Trophoblast cell (in vitro differentiated cells and primary cell): ENCODE results near the gene ARHGAP4.

Source experiments
- DNase-seq, 2 donors: peaks; one replicate each; pipeline ENCODE4 v3.0.0-alpha.2; 2016
- H2AFZ ChIP-seq: 2 replicates; pipeline ENCODE4 v1.6.1; 2013; ENCODE audit warnings: low read length, moderate library complexity, mild to moderate bottlenecking; ENCODE audit not compliant: insufficient read depth, poor library complexity
- H2AK5ac ChIP-seq: 2 replicates; pipeline ENCODE4 v1.6.1; 2013; ENCODE audit warnings: mild to moderate bottlenecking, low read length
- H2BK120ac ChIP-seq: 2 replicates; pipeline ENCODE4 v1.6.1; 2013; ENCODE audit warnings: low read length, mild to moderate bottlenecking, moderate library complexity; ENCODE audit not compliant: insufficient read depth, poor library complexity
- H2BK12ac ChIP-seq: 2 replicates; pipeline ENCODE4 v1.6.1; 2013; ENCODE audit warnings: mild to moderate bottlenecking, low read length, moderate library complexity
- H2BK5ac ChIP-seq: 2 replicates; pipeline ENCODE4 v1.6.1; 2013; ENCODE audit warnings: low read length, low read depth, moderate library complexity, mild to moderate bottlenecking; ENCODE audit not compliant: poor library complexity
- H3K14ac ChIP-seq: 2 replicates; pipeline ENCODE4 v1.6.1; 2013; ENCODE audit warnings: mild to moderate bottlenecking, low read length
- H3K18ac ChIP-seq: 2 replicates; pipeline ENCODE4 v1.6.1; 2013; ENCODE audit warnings: mild to moderate bottlenecking, low read length
- H3K23ac ChIP-seq: 2 replicates; pipeline ENCODE4 v1.6.1; 2013; ENCODE audit warnings: low read length
- H3K27ac ChIP-seq: 2 replicates; pipeline ENCODE4 v1.5.1; 2013; ENCODE audit warnings: low read depth, mild to moderate bottlenecking, inconsistent platforms, low read length, moderate library complexity
- H3K27me3 ChIP-seq: 2 replicates; pipeline ENCODE4 v1.6.1; 2013; ENCODE audit warnings: inconsistent platforms, mild to moderate bottlenecking, low read length, moderate library complexity; ENCODE audit not compliant: insufficient read depth
- H3K36me3 ChIP-seq, 2 experiments: 1 replicate in 1 of 2; 2 replicates in 1 of 2; pipeline ENCODE4 v1.6.1; 2013; ENCODE audit warnings: low read length in 2 of 2, mild to moderate bottlenecking in 2 of 2, moderate library complexity in 1 of 2; ENCODE audit not compliant: insufficient read depth in 2 of 2, control insufficient read depth in 1 of 2
- H3K4ac ChIP-seq: 2 replicates; pipeline ENCODE4 v1.6.1; 2013; ENCODE audit warnings: low read depth, mild to moderate bottlenecking, low read length, moderate library complexity
- H3K4me1 ChIP-seq, 2 experiments: 1 replicate in 1 of 2; 2 replicates in 1 of 2; pipeline ENCODE4 v1.6.1; 2013; ENCODE audit warnings: low read length in 2 of 2, mild to moderate bottlenecking in 2 of 2, moderate library complexity in 1 of 2; ENCODE audit not compliant: insufficient read depth in 2 of 2, control insufficient read depth in 1 of 2
- H3K4me2 ChIP-seq: 2 replicates; pipeline ENCODE4 v1.6.1; 2013; ENCODE audit warnings: inconsistent platforms, mild to moderate bottlenecking, low read length, moderate library complexity
- H3K4me3 ChIP-seq: 2 replicates; pipeline ENCODE4 v1.5.1; 2013; ENCODE audit warnings: mild to moderate bottlenecking, low read depth, low read length, inconsistent platforms
- H3K79me1 ChIP-seq: one replicate; pipeline ENCODE4 v1.6.1; 2013; ENCODE audit warnings: low read length
- H3K79me2 ChIP-seq: 2 replicates; pipeline ENCODE4 v1.6.1; 2013; ENCODE audit warnings: low read length, mild to moderate bottlenecking; ENCODE audit not compliant: control insufficient read depth, insufficient read depth, poor library complexity
- H3K9ac ChIP-seq: 2 replicates; pipeline ENCODE4 v1.6.1; 2013; ENCODE audit warnings: mild to moderate bottlenecking, low read length
- H3K9me3 ChIP-seq: 2 replicates; pipeline ENCODE4 v1.6.1; 2013; ENCODE audit warnings: low read depth, mild to moderate bottlenecking, control low read depth, inconsistent platforms, low read length; ENCODE audit not compliant: insufficient read depth
- H4K12ac ChIP-seq: 2 replicates; pipeline ENCODE4 v1.6.1; 2013; ENCODE audit warnings: low read depth, mild to moderate bottlenecking, low read length, moderate library complexity
- H4K8ac ChIP-seq: 2 replicates; pipeline ENCODE4 v1.6.1; 2013; ENCODE audit warnings: low read depth, mild to moderate bottlenecking, low read length, moderate library complexity
- H4K91ac ChIP-seq: one replicate; pipeline ENCODE4 v1.6.1; 2013; ENCODE audit warnings: low read depth, mild to moderate bottlenecking, low read length, moderate library complexity
- WGBS: extraction: QIAGEN DNeasy Blood & Tissue Kit; methylation state at CpG from one replicate; pipeline ENCODE4 v1.1.7; 2013; ENCODE audit warnings: missing lambda C conversion rate; ENCODE audit not compliant: insufficient read length, insufficient coverage; ENCODE audit errors: extremely low coverage; 5-methylcytosine and 5-hydroxymethylcytosine counted together

Gene ARHGAP4

DNA sequence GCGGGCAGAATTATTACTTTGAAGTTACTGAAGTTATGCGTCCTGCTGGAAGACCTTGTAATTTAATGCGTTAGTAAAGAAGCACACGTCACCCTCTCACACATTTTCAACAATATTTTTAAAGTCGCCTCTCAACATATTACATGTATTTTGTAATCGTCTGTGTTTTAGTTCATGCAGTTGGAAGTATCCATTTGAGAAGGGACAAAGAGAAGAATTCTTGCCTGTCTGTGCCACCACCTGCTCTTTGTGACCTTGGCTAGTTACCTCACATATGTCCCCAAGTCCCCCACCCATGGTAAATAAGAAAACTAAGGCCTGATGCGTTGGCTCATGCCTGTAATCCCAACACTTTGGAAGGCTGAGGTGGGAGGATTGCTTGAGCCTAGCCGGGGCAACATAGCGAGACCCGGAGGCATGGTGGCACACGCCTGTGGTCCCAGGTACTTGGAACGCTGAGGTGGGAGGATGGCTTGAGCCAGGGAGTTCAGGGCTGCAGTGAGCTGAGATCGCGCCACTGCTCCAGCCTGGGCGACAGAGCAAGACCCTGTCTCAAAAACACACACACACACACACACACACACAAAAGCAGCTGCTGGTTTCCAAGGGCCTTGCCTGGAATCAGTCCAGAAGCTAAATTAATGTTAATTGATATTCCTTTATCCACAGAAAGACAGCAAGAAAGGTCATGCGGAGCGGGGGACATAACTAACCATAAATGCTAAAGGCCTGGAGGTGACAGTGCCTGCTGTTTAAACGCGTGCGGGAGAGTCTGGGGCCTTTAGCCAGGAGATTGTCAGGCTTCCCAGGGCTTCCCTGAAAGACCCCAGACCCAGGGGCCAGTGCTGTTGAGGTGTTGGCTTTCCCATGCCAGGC, 47.3 kb upstream of the ARHGAP4 start:
- Histone ChIP-seq H3K27me3 (no peaks in the 10 kb centered on the region), H3K4ac (peak overlapping the region; percentile 26)

DNA sequence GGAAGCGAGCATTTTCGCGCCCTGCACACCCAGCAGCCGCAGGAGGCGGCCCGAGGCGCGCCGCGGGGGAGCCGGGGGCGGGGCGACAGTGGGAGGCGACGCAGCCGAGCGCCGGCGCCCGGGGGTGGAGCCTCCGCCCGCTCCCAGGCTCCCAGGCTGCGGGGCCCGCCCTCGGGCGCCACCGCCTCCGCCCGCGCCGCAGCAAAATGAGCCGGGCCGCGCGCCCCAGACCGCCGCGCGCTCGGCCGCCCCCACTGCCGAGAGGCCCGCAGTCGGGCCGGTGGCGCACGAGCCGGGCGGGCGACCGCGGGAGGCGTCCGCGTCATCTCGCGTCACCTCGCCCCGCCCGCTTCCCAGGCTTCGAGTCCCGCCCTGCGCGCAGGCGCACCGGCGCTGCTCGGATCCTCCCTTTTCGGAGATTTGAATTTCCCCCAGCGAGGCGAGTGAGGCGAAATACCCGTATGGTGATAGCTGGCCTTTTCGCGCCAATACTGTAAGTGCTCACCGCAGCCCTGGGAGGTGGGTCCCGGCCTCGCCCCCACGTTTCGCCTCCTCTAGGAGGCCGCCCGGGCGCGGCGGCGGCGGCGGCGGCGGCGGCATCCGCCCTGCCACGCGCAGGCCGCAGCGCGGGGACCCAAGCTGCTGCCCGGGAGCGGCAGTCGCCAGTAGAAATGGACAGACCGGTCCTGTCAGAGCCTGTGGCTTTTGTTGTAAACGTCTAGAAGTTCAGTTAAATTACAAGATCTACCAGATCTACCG, 46.5 kb upstream of the ARHGAP4 start, which contains the start of gene TMEM187:
Gene TMEM187 (plus strand): TSS at position 387 of the 759 bp plus-strand sequence. CDS start 9,309 bp downstream, outside the sequence.
- no peak within 1 kb of the TSS for H2BK12ac ChIP-seq
- H3K4me1 ChIP-seq = peaks cover 7 to 12% of the 10 kb centered on the region in 2 experiments
- peaks cover 21% of the 10 kb centered on the region for H3K79me1 ChIP-seq
- H3K27me3 ChIP-seq = no peaks in the 10 kb centered on the region
- peak within 1 kb of the TSS; percentile 99 for H4K12ac ChIP-seq
- peak; percentile 80 to 97 for DNase-seq
- no peak within 1 kb of the TSS for H3K23ac ChIP-seq
- peak within 1 kb of the TSS; percentile 88 for H2AFZ ChIP-seq
- H2AK5ac ChIP-seq = peak within 1 kb of the TSS; percentile 99
- peak within 1 kb of the TSS; percentile 77 for H2BK120ac ChIP-seq
- H3K9ac ChIP-seq = peak within 1 kb of the TSS; percentile 99
- H4K8ac ChIP-seq = peak within 1 kb of the TSS; percentile 89
- WGBS = no CpG with 5 or more reads among the region's 103 CpGs
- H3K4ac ChIP-seq = peak within 1 kb of the TSS; percentile 92
- H3K27ac ChIP-seq = peak within 1 kb of the TSS; percentile 99
- H2BK5ac ChIP-seq = peak within 1 kb of the TSS; percentile 99
- H4K91ac ChIP-seq = peak within 1 kb of the TSS; percentile 96
- peak within 1 kb of the TSS; percentile 99 for H3K18ac ChIP-seq
- peaks cover 10 to 12% of the 10 kb centered on the region in 2 experiments for H3K36me3 ChIP-seq
- H3K9me3 ChIP-seq = no peaks in the 10 kb centered on the region
- H3K4me3 ChIP-seq = peak within 1 kb of the TSS; percentile 98
- H3K4me2 ChIP-seq = peak within 1 kb of the TSS; percentile 81
- peaks cover 36% of the 10 kb centered on the region for H3K79me2 ChIP-seq
- H3K14ac ChIP-seq = peak within 1 kb of the TSS; percentile 95

More for the DNA sequence above, 47.3 kb upstream of the ARHGAP4 start:
- no CpG with 5 or more reads among the region's 20 CpGs for WGBS
- H2AFZ ChIP-seq = no peak overlapping the region
- peak overlapping the region; percentile 23 for H2AK5ac ChIP-seq
- no peak overlapping the region for H3K23ac ChIP-seq
- H3K36me3 ChIP-seq = peaks cover 5 to 7% of the 10 kb centered on the region in 2 experiments
- peak overlapping the region; percentile 99 for H3K27ac ChIP-seq
- H3K18ac ChIP-seq = peak overlapping the region; percentile 6
- H2BK120ac ChIP-seq = peak overlapping the region; percentile 40
- peak overlapping the region; percentile 53 for H4K8ac ChIP-seq
- H4K91ac ChIP-seq = peak overlapping the region; percentile 77
- no peak for DNase-seq
- peak overlapping the region; percentile 33 for H3K14ac ChIP-seq
- H3K4me2 ChIP-seq = peak overlapping the region; percentile 81
- no peaks in the 10 kb centered on the region for H3K9me3 ChIP-seq
- H3K4me3 ChIP-seq = peak overlapping the region; percentile 81
- peak overlapping the region; percentile 74 for H3K9ac ChIP-seq
- H2BK5ac ChIP-seq = peak overlapping the region; percentile 9
- peaks cover 7 to 11% of the 10 kb centered on the region in 2 experiments for H3K4me1 ChIP-seq
- H2BK12ac ChIP-seq = no peak overlapping the region
- peaks cover 21% of the 10 kb centered on the region for H3K79me1 ChIP-seq
- H4K12ac ChIP-seq = peak overlapping the region; percentile 14
- H3K79me2 ChIP-seq = peaks cover 28% of the 10 kb centered on the region

DNA sequence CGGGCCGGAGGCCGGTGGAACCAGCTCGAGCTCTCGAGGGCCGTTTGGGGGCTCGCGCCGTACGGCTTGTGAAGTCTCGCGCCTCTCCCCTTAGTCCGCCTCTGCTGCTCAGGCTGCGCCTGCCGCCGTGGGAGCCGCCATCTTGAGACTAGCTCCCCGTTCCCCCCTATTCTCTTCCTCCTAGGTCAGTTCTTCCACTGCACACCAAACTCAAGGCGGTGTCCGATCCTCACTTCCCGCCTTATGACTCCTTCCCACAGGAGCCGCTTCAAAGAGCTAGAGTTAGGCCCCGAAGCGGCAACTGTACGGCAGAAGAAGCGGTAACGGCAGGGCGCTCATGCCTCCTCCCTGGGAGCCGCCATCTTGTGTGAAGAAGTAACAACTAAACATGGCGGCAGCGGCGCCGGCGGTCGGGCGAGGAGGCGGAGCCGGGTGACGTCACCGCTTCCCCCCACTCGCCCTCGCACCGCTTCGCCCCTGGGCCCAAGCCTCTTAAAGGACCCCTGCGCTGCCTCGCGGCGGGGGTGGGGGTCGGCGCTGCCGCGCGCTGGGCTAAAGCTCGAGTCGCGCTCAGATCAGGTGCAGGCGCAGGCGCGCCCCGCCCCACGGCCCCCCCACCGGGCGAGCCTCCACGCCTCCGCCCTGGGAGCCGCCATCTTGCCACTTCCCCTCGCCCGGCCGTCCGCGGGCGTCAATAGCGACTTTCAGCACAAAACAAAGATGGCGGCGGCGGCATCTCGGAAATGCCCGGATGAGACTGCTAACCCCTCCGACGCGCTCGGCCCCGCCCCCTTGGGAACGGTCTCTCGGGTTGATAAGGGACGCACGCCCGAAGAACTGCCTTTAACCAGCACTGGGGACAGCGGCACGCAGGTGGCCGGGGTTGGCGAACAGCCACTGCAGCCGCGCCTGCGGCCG, 45.6 kb upstream of the ARHGAP4 start, which contains the start of gene HCFC1:
Gene HCFC1 (minus strand): TSS at position 369 of the 918 bp plus-strand sequence. CDS start 978 bp downstream, outside the sequence.
- peaks cover 43% of the 10 kb centered on the region for H3K79me2 ChIP-seq
- no peak within 1 kb of the TSS for H3K23ac ChIP-seq
- no CpG with 5 or more reads among the region's 96 CpGs for WGBS
- H2AK5ac ChIP-seq = peak within 1 kb of the TSS; percentile 99
- peak within 1 kb of the TSS; percentile 99 for H2BK5ac ChIP-seq
- H3K27ac ChIP-seq = peak within 1 kb of the TSS; percentile 99
- peak within 1 kb of the TSS; percentile 88 for H2AFZ ChIP-seq
- H4K12ac ChIP-seq = peak within 1 kb of the TSS; percentile 99
- DNase-seq = peak; percentile 83 to 97
- H4K91ac ChIP-seq = peak within 1 kb of the TSS; percentile 96
- peak within 1 kb of the TSS; percentile 99 for H3K9ac ChIP-seq
- no peaks in the 10 kb centered on the region for H3K9me3 ChIP-seq
- H2BK12ac ChIP-seq = no peak within 1 kb of the TSS
- H2BK120ac ChIP-seq = peak within 1 kb of the TSS; percentile 77
- H3K4ac ChIP-seq = peak within 1 kb of the TSS; percentile 92
- H3K14ac ChIP-seq = peak within 1 kb of the TSS; percentile 89
- peak within 1 kb of the TSS; percentile 99 for H3K18ac ChIP-seq
- peaks cover 7 to 14% of the 10 kb centered on the region in 2 experiments for H3K4me1 ChIP-seq
- peak within 1 kb of the TSS; percentile 81 for H3K4me2 ChIP-seq
- H3K27me3 ChIP-seq = no peaks in the 10 kb centered on the region
- H3K79me1 ChIP-seq = peaks cover 21% of the 10 kb centered on the region
- peak within 1 kb of the TSS; percentile 98 for H3K4me3 ChIP-seq
- H4K8ac ChIP-seq = peak within 1 kb of the TSS; percentile 89
- peaks cover 10 to 20% of the 10 kb centered on the region in 2 experiments for H3K36me3 ChIP-seq
